Ovary (tissue), 3 donors: Measurements from ENCODE around the gene HCN1.

Experiments
- EP300 ChIP-seq: sonication (generic); formaldehyde crosslinking; IDR thresholded peaks from one replicate; pipeline ENCODE4 v1.6.1; 2017; ENCODE audit warnings: antibody characterized with exemption
- POLR2A ChIP-seq: fragments of 450-650 bp; IDR thresholded peaks from one replicate; pipeline ENCODE4 v1.6.1; 2017; ENCODE audit warnings: antibody characterized with exemption, mild to moderate bottlenecking, moderate library complexity
- TF ChIP-seq, protein P1 (sequence below), 3 donors: fragments of 450-650 bp in 2 of 3; fragments of 200-600 bp in 1 of 3; IDR thresholded peaks; one replicate each; pipeline versions ENCODE4 v1.5.1 to v1.8.0; 2016 to 2022; ENCODE audit warnings: antibody characterized with exemption in 3 of 3, mild to moderate bottlenecking in 1 of 3
- donor health status: DM: no; HTN: no; CAD: no.

DNA sequence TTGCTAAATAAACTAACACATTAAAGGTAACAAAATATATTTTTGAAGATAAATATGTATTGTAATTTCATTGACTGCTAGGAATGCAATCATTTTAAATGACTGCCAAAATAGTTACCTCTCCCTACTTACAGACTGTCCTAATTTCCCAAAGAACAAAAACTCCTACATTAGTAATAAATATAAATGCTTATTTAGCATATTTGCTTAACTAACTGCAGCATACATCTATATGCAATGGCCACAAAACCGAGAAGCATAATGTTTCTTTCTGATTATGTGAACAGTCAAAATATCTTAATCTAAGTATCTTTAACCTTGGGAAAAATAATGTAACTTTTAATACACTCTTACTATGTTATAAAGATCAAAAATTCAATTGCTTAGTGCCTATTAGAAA, 431.7 kb downstream of the HCN1 start:
- TF ChIP-seq, protein P1, sequence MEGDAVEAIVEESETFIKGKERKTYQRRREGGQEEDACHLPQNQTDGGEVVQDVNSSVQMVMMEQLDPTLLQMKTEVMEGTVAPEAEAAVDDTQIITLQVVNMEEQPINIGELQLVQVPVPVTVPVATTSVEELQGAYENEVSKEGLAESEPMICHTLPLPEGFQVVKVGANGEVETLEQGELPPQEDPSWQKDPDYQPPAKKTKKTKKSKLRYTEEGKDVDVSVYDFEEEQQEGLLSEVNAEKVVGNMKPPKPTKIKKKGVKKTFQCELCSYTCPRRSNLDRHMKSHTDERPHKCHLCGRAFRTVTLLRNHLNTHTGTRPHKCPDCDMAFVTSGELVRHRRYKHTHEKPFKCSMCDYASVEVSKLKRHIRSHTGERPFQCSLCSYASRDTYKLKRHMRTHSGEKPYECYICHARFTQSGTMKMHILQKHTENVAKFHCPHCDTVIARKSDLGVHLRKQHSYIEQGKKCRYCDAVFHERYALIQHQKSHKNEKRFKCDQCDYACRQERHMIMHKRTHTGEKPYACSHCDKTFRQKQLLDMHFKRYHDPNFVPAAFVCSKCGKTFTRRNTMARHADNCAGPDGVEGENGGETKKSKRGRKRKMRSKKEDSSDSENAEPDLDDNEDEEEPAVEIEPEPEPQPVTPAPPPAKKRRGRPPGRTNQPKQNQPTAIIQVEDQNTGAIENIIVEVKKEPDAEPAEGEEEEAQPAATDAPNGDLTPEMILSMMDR (IDR thresholded peaks at IDR 0.05): no peak
- TF ChIP-seq EP300 (no peak), POLR2A (no peak)
